HG03159 (cell line): ENCODE results near the gene HIBCH.
"Not testable (repeated sequence)": the region's sequence is repeated elsewhere in the genome, so short reads cannot be mapped to it uniquely, and the experiment has no call there.

Experiments used
- ATAC-seq: cut with Tn5 transposase; IDR thresholded peaks from one replicate; pipeline ENCODE4 v1.9.1; 2021; ENCODE audit warnings: mild to moderate bottlenecking, moderate library complexity; ENCODE audit not compliant: unreplicated experiment

The HIBCH gene

DNA sequence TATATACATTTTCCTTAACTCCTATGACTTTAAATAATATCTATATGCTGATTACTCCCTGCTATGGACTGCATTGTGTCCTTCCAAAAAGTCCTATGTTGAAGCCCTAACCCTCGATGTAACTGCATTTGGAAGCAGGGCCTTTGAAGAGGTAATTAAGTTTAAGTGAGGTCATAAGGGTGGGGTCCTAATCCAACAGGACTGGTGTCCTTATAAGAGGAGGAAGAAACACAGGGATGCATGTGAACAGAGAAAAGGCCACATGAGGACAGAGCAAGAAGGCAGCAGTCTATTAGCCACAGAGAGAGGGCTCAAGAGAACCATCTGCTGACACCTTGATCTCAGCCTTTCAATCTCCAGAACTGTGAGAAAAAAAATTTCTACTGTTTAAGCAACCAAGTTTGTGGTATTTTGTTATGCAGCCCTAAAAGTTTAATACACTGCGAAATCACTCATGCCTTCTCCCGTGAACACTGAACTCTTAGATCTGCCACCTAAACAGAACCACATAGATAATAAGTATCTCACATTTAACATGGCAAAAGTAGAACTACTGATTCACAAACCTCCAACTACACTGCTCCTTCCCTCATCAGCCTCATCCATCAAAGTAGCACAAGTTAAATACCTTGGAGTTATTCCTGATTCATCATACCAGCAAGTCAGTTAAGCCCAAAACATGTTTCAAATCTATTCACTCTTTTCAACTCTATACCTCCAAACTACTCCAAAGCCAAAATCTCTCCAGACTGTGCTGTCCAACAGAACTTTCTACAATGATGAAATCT, 65.4 kb downstream of the HIBCH start:
- ATAC-seq, result no peak

DNA sequence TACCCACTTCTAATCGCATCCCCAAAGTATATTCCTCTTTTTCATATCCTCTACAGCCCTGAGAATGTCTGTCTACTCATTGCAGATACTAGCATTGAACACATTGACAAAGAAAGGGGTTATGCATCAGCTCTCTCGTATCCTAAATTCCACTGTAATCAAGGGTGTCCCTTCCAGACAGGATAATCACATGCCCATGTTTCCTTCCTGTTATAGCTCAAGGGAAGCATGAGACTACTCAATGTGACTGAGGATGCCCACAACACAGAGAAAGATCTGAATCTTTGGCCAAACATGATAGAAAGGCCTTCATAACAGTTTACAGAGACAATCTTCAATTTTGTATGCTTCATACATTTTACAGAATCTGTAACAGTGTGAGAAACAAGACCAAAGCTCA, 69.2 kb downstream of the HIBCH start:
- no peak for ATAC-seq

DNA sequence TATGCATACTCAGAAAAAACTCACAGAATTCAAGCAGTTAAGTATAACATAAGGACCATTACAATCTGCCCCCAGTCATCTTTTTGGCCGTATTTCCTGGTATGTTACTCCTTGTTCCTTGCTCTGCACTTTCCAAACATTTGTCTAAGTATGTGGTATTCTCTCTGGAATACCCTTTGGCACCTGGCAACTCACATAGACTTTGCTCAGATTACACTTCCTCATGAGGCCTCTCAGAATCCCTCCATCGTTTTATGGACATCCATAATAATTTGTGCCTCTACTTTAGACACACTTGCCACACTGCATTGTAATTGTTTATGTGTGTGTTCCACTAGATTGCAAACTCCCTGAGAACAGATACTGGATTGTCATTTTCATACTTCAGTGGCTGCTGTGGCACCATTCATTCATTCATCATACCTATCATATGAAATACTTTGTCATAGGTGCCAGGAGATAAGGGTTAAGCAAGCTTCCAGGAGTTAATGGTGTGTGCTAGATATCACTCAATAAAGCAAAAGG, 84.0 kb downstream of the HIBCH start:
- ATAC-seq, result no peak

DNA sequence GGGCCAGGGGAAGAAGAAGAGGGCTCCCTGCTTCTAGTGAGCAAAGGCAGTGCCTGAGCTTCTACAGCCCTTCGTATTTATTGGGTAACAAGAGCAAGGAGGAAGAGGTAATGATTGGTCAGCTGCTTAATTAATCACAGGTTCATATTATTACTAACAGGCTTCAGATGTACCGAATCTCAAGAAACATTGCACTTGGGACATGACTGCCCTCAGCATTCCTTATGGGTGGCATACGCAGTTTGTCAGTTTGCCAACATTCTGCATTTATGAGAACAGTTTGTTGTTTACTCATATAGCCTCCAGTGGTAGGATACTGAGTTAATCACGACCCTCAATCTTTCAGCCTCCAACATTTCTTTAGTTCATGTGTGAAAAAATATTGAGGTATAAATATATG, 84.5 kb downstream of the HIBCH start:
- ATAC-seq, result no peak

DNA sequence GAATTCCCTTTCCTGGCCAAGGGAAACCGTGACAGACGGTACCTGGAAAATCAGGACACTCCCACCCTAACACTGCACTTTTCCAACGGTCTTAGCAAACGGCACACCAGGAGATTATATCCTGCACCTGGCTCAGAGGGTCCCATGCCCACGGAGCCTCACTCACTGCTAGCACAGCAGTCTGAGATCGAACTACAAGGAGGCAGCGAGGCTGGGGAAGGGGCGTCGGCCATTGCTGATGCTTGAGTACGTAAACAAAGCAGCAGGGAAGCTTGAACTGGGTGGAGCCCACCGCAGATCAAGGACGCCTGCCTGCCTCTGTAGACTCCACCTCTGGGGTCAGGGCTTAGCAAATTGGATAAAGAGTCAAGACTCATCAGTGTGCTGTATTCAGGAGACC, 95.6 kb downstream of the HIBCH start:
- not testable (repeated sequence) for ATAC-seq

DNA sequence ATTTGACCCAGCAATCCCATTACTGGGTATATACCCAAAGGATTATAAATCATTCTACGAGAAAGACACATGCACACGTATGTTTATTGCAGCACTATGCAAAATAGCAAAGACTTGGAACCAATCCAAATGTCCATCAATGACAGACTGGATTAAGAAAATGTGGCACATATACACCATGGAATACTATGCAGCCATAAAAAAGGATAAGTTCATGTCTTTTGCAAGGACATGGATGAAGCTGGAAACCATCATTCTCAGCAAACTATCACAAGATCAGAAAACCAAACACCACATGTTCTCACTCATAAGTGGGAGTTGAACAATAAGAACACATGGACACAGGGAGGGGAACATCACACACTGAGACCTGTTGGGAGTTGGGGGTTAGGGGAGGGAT, 96.9 kb downstream of the HIBCH start:
- ATAC-seq, result not testable (repeated sequence)

DNA sequence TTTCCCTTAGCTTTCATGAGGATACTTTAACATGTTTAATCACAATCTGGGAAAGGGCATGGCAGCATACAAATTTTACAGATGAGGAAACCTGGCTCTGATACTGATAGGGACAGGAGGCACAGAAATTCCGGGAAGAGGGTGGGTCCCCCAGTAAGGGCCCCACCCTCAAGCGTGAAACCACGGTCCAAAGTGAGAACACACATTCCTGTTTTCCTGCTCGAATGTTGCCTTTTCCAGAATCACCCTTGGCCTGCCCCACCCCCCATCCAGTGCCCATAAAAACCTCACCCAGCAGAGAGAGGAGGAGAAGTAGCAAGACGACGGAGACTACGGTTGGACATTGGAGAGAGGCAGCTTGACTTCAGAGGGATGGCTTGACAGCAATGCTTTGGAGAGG, 98.2 kb downstream of the HIBCH start:
- ATAC-seq, result no peak

DNA sequence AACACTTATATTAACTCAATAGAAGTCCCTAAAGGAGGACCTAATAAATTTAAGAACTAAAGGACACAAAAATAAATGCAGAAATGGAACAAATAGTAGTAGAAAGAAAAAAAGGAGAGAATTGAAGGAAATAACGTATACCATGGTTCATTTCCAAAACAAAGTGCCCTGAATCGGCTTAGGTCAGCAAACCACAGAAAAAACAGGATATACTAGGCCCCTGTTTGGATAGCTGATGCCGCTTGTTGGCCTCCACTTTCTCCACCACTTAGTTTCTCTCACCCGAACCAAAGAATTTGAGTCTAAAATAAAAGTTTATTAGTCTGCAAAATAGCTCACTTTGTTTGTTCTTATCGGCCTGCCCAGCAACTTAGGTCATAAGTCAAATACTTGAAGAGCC, 100.4 kb downstream of the HIBCH start:
- no peak for ATAC-seq

DNA sequence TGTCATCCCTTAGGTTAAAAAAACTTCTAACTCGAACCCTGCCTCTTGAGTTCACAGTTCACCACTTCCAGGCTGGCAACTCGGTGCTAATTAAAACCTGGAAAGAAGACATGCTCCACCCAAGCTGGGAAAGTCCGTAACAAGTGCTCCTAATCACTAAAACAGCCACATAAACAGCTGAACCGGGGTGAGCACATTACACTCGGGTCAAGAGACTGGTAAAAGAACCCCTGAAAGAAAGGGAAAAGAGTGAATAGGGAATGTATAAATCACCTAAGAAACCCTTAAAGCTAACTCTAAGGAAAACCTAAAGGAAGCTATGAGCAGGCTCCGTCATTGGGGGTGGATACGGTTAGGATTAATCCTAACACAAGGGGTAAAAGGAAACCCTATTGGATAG, 102.0 kb downstream of the HIBCH start:
- no peak for ATAC-seq

DNA sequence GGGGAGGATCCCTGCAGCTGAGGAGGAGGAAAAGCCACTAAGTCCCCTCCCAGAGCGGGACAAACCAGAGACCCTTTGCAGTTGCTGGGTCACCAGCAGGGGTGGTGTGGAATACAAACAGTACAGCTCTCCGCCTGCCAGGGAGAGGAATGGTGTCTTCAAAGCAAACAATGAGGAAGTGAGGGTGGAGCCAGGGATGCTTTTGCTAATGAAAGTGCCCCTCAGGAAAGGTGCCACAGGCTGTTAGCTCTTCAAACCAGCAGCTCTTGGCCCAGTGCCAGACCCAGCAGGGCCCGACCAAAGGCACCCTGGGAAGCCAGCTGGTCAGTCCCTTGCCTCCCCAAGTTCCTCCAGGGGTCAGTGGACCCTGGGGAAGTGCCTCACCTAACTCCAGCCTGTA, 102.8 kb downstream of the HIBCH start:
- no peak for ATAC-seq

DNA sequence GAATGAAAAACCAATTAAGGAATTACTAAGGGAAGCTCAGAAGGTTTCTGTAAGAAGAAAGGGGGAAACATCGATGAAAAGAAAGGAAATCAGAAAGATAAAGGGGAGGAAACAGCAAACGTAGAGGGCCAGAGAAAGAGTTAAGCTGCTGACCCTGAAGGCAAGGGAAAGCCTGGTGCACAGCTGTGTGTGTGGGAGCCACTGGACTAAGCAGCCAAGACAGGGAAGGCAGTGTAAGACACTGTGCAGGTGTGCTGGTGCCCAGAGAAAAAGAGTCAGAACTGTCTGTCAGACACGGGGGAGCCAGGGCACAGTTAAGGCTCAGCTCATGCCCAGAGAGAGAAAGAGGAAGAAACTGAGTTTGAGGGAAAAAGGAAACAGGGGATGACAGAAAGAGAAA, 104.0 kb downstream of the HIBCH start:
- ATAC-seq, result no peak

DNA sequence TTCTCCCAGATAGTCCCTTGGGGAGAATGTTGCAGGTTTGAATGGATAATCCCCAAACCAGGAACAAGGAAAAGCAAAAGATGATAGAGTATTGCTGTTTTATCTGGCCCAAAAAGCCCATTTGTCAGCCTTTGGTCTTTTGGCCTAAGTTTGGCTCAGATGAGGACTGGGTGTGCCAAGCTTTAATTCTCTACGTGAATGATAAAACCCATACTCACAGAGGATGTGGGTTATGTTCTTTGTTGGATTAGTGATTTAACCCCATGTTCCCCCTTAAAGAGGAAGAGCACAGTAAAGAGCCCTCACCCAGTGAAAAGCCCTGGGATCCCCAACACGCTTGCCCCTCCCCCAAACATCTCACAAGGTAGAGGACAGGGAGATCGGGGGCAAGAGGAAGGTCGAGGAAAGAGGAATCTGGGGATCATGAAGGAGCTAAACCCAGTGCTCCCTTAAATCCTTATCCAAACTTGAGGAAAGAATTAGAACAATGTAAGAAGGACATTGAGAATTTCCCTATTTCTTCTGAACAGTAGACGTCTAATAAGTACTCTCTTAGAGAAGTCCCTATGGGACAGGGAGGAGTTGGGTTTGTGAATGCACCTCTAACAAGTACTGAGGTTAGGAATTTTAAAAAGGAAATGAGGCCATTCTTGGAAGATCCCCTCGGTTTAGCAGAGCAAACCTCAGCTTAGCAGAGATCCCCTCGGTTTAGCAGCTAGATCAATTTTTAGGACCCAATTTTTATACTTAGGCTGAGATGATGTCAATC, 105.0 kb downstream of the HIBCH start:
- ATAC-seq, result no peak

DNA sequence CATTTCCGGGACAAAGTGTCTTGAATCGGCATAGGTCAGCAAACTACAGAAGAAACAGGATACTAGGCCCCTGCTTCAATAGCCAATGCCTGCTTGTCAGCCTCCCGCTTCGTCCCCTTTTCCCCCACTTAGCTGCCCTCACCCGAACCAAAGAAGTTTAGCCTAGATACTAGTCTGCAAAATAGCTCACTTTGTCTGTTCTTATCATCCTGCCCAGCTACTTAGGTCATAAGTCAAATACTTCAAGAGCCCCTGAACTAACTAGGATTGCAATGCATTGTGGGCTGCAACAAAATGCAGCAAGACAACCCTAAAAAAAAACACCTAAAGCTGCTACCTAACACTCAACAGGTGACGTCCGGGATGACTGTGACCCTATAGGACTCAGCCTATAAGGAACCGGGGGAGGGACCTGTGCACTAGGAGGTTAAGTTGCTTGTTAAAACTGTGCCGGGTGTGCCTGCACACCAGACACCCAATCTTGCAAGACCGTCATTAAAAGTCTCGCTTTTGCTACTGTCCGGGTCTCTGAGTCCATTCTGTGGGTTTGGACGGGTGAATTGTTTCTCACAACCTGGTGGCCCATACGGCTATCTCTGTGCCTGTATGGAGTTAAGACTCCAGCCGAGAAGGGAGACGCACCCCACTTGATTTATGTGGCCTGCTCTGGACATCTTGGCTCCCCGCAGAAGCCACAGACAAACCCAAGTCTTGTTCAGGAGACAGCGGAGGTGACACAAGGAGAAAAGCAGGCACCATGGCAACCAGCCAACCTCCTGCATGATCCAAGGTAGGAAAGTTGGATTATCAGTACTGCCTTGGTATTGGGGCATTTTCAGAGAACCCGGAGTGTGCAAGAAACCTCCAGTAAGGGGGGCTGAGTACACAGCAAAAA, 105.9 kb downstream of the HIBCH start:
- ATAC-seq, result no peak

DNA sequence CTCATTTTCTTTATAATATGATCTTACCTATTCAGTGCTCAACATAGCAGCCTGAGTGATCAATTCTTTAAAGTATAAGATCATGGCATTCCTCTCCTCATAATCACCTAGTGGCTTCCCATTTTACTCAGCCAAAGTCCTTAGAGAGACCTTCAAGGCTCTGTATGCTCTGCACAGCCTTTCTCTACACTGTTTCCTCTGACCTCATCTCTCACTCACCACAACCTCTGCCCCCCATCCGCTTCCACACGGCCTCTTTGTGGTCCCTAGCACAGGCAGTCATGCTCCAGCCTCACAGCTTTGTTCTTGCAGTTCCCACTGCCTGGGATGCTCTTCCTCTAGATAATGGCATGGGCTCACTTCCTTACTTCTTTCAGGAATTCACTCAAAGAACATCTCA, 109.2 kb downstream of the HIBCH start:
- ATAC-seq, result no peak

DNA sequence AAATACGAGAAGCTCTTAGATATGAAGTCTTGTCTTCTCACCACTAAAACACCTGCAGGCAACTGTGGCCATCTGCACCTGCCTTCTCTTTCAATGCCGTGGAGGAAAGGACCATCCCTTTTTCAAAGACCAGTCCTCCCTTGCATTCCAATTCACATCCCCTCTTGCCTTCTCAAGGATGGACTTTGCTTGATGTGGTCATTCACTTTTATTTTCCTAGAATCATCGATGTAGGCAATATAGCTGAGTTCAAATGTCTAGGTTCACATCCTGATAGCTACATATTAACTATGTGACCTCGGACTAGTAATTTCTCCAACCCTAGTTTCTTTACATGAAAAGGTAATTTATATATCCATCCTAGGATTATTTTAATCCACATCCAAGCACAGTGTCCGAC, 110.1 kb downstream of the HIBCH start:
- no peak for ATAC-seq

DNA sequence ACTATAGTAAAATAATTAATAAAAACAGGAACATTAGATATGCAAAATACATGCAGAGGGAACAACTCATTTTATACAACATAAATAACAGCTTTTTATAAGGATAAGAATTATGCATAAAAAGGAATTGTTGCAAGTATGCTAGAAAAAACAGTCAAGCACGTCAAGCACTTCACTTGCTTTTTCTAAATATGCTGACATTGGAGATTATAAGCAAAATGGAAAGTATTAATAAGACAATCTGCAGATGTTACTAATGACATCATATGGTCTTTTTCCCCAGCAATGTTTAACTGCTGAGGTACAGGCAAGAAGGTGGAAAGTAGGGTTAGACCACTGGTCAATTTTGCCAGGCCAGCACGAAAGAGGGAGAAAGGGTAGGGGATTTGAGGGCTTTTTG, 111.7 kb downstream of the HIBCH start:
- no peak for ATAC-seq

DNA sequence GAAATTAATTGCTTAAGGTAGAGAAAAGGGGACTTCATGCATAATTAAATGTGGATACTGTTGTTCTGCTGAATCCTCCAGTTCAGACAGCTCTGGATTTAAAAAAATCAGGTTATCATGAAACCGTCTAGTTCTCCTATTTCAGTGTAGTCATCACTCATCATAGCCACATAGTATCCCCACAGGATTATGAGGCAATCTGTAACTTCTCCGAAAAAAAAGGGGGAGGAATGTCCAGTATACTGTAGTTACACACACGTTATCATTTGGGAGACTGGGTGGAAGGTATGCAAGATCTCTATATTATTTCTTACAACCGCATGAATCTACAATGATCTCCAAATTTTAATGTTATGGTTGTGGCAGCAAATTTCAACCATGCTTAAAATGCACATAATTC, 114.0 kb downstream of the HIBCH start:
- ATAC-seq, result no peak

DNA sequence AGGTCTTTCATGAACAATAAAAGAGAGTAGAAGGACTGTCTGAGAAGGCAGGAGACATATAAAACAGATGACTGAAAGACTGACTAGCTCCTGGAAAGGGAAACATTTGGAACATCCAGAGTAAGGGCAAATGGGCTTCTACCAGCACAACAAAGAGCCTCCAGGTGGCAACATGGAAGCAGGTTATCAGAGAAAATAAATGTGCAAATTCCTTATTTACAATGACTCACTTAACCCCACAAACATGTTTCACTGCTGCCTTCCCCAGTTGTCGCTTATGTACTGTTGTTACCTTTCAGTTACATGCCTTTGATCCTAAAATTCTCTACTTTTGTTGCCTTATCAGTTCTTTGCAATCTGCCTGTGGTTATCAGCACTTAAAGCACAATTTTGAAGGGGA, 117.0 kb downstream of the HIBCH start:
- no peak for ATAC-seq

DNA sequence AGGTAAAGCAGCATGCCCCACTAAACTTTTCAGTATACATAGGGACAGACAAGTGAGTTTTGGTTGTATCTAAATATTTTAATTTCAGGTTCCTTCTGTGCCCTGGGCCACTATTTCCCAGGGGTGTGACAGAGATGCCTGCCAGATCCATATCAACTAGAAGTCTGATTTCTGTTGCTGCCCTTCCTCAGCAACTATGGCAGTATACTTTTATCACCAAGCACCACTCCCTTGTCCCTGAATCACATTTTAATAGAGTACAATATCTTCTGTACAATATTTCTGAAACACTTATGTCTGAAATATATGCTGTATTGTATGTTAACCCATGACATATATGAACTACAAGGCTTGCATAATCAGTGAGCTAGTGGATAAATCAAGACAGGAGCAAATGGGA, 117.6 kb downstream of the HIBCH start:
- ATAC-seq, result no peak

DNA sequence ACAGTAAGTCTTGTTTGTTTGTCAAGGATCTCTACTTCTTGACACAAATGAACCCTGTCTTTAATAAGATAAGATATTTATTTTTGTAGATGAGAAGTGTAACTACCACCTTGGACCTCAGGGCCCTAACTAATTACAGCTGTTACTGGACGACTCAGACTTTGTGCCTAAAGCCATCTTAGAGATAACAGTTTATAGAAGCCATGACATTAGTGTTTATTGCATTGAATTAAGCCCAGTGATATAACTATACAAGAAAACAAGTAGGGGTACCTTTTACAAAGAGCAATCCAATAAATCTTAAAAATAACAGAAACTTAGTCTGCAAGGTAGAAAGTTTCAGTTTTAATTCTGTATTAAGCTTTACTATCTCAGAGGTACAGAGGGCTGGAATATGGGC, 119.0 kb downstream of the HIBCH start:
- ATAC-seq, result no peak

DNA sequence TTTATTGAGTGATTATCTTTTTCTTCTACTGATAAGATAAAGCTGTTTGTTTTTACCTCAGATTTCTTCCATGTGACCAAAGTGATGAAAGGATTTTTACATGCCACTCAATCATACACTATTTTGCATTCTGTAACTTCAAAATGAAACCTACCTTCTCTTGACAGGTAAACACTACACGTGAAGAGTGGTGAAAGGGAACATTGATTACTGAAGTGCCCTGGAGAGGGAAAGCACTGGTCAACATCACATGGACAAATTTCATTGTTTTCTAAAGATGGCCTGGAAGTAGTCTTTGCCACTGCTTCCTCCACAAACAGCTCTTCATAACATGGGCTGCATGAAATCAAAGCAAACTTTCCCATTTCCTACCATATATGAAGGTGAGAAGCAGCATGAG, 120.1 kb downstream of the HIBCH start:
- ATAC-seq, result no peak
